Prostate gland (tissue), 2 donors: Measurements from ENCODE around the gene ACAP2. TPM values are rescaled to one million over a fixed set of nuclear protein-coding genes. Genes with fewer than 3 reads are reported as not detected.

ENCODE experiments used
- DNase-seq: peaks from one replicate; pipeline ENCODE4 v3.0.0-alpha.2; 2019; ENCODE audit warnings: low spot score
- H3K27ac ChIP-seq, 2 donors: fragments of 200-600 bp; sonication (generic); 2 replicates each; pipeline ENCODE4 v1.5.1; 2017 to 2019
- H3K27me3 ChIP-seq: fragments of 200-600 bp; sonication (generic); replicated peaks from 2 replicates; pipeline ENCODE4 v1.5.1; 2019; ENCODE audit not compliant: insufficient read depth
- H3K36me3 ChIP-seq, 2 donors: fragments of 200-600 bp; sonication (generic); 1 replicate in 1 of 2; 2 replicates in 1 of 2; pipeline versions ENCODE4 v1.5.1 to v1.8.1; 2017 to 2019
- H3K4me1 ChIP-seq: fragments of 200-600 bp; sonication (generic); replicated peaks from 2 replicates; pipeline ENCODE4 v1.5.1; 2019
- H3K4me3 ChIP-seq, 2 donors: fragments of 200-600 bp; sonication (generic); 2 replicates each; pipeline ENCODE4 v1.5.1; 2017 to 2019
- H3K9me3 ChIP-seq: fragments of 200-600 bp; sonication (generic); 2 replicates; pipeline ENCODE4 v1.5.1; 2017
- CTCF ChIP-seq, 4 experiments: fragments of 200-600 bp in 2 of 4; fragments of 450-650 bp in 2 of 4; sonication (generic) in 2 of 4; IDR thresholded peaks; 1 replicate in 3 of 4; 2 replicates in 1 of 4; pipeline ENCODE4 v1.5.1; 2016 to 2019; ENCODE audit warnings: antibody characterized with exemption in 4 of 4, mild to moderate bottlenecking in 2 of 4, moderate library complexity in 2 of 4
- POLR2A ChIP-seq: fragments of 450-650 bp; IDR thresholded peaks from one replicate; pipeline ENCODE4 v1.6.1; 2016; ENCODE audit warnings: antibody characterized with exemption, mild to moderate bottlenecking
- POLR2AphosphoS5 ChIP-seq: sonication (generic); formaldehyde crosslinking; IDR thresholded peaks from one replicate; pipeline ENCODE4 v1.6.1; 2017; ENCODE audit warnings: antibody characterized with exemption
- WGBS: methylation state at CpG from one replicate; pipeline ENCODE4 v1.1.5; 2018; 5-methylcytosine and 5-hydroxymethylcytosine counted together
- intact Hi-C: fragments of 100-400 bp; cut with DNase I; formaldehyde crosslinking; loops from one replicate; pipeline ENCODE4 v1.14.2; 2022
- total RNA-seq, 2 donors: library from RNA; depleted of rRNA; stranded (reverse); fragments of >200 nt; gene quantifications; one replicate each; pipeline ENCODE4 v1.1.0, GENCODE V29; 2016

ACAP2 gene
- total RNA-seq, 2 donors from 2014 or later = 30.5 to 56.8 TPM

- WGBS = 89% methylated on average over 16 of the region's 16 CpGs
- H3K4me1 ChIP-seq = peaks cover 11% of the 10 kb centered on the region
- H3K4me3 ChIP-seq = no peak overlapping the region
- no peaks in the 10 kb centered on the region for H3K9me3 ChIP-seq
- intact Hi-C loops = loop anchor here (5.0 to 10.0 kb wide), 4 partner anchors 147 to 480 kb away; no protein-coding TSS in a partner anchor
- TF ChIP-seq CTCF (IDR thresholded peaks at IDR 0.05) (no peak), POLR2AphosphoS5 (no peak), POLR2A (no peak)
- no peak overlapping the region for H3K27ac ChIP-seq
- H3K36me3 ChIP-seq = no peaks in the 10 kb centered on the region
- DNase-seq = no peak
- no peaks in the 10 kb centered on the region for H3K27me3 ChIP-seq
Observed at GRCh38 chr3:195254454-195255175, 188.2 kb downstream of the ACAP2 start.

- 93% methylated on average over 8 of the region's 10 CpGs for WGBS
- TF ChIP-seq CTCF (IDR thresholded peaks at IDR 0.05) (no peak), POLR2AphosphoS5 (no peak), POLR2A (no peak)
- DNase-seq = no peak
- no peaks in the 10 kb centered on the region for H3K27me3 ChIP-seq
- no peak overlapping the region for H3K27ac ChIP-seq
- intact Hi-C loops = loop anchor here (5.0 to 10.0 kb wide), 2 partner anchors 252 to 479 kb away; no protein-coding TSS in a partner anchor
- peaks cover 5% of the 10 kb centered on the region for H3K4me1 ChIP-seq
- no peak overlapping the region for H3K4me3 ChIP-seq
- H3K9me3 ChIP-seq = no peaks in the 10 kb centered on the region
- H3K36me3 ChIP-seq = no peaks in the 10 kb centered on the region
Observed at GRCh38 chr3:195253923-195254432, 188.8 kb downstream of the ACAP2 start.

- Histone ChIP-seq H3K4me1 (no peaks in the 10 kb centered on the region), H3K9me3 (no peaks in the 10 kb centered on the region), H3K27ac (no peak overlapping the region), H3K4me3 (no peak overlapping the region), H3K27me3 (no peaks in the 10 kb centered on the region), H3K36me3 (no peaks in the 10 kb centered on the region)
- peak; percentile 3 for DNase-seq
- 85% methylated on average over 14 of the region's 14 CpGs for WGBS
- intact Hi-C loops = loop anchor here (5.0 to 10.0 kb wide), 2 partner anchors 249 to 477 kb away; no protein-coding TSS in a partner anchor
- no peak for TF ChIP-seq POLR2A
- no peak for TF ChIP-seq CTCF (IDR thresholded peaks at IDR 0.05)
- TF ChIP-seq POLR2AphosphoS5 = no peak
Observed at GRCh38 chr3:195251336-195252065, 191.3 kb downstream of the ACAP2 start.

- 52% methylated on average over 14 of the region's 14 CpGs for WGBS
- Histone ChIP-seq H3K4me1 (no peaks in the 10 kb centered on the region), H3K36me3 (no peaks in the 10 kb centered on the region), H3K27me3 (no peaks in the 10 kb centered on the region), H3K9me3 (no peaks in the 10 kb centered on the region), H3K27ac (no peak overlapping the region), H3K4me3 (no peak overlapping the region)
- intact Hi-C loops = loop anchor here (5.0 to 10.0 kb wide), 2 partner anchors 248 to 476 kb away; no protein-coding TSS in a partner anchor
- no peak for DNase-seq
- TF ChIP-seq CTCF (IDR thresholded peaks at IDR 0.05) (peak in 2 of 4 experiments; percentile 23 to 48), POLR2A (no peak), POLR2AphosphoS5 (no peak)
Observed at GRCh38 chr3:195250473-195251251, 192.2 kb downstream of the ACAP2 start.
